ENCODE data around the gene WDR83.

GRCh38 chr19:12701596-12702282 is 35.1 kb downstream of the WDR83 start:
- no peak for TF ChIP-seq EZH2 (IDR thresholded peaks at IDR 0.05; ENCODE audit: low read depth, low read length, severe bottlenecking)
- no peak for TF ChIP-seq CTCF (IDR thresholded peaks at IDR 0.05; ENCODE audit: control extremely low read depth in 1 of 3, insufficient read depth in 1 of 3, low read depth in 1 of 3, low read length in 3 of 3)
- no peak for TF ChIP-seq SP1 (IDR thresholded peaks at IDR 0.05; ENCODE audit: low read depth, low read length)
- no peak for TF ChIP-seq BRCA1 (IDR thresholded peaks at IDR 0.05; ENCODE audit: low read depth, low read length)
- TF ChIP-seq MAX (IDR thresholded peaks at IDR 0.05): no peak
- no peak for TF ChIP-seq EP300 (IDR thresholded peaks at IDR 0.05; ENCODE audit: borderline replicate concordance in 1 of 2, low read depth in 2 of 2, low read length in 2 of 2)
- TF ChIP-seq CHD2 (IDR thresholded peaks at IDR 0.05; ENCODE audit: low read length): no peak
- no peak for TF ChIP-seq HDAC2 (IDR thresholded peaks at IDR 0.05; ENCODE audit: borderline replicate concordance in 1 of 2, low read depth in 2 of 2, low read length in 2 of 2)

Data from H1 (cell line).